Measurements from ENCODE around the gene CCDC183. TPM values are rescaled to one million over a fixed set of nuclear protein-coding genes. Genes with fewer than 3 reads are reported as not detected.
A peak's percentile ranks its signal among the peaks of the same experiment; 100 is the strongest.

CCDC183 gene
- total RNA-seq, 4 donors from 2014 or later: 2.0 TPM; not detected in 2

DNA sequence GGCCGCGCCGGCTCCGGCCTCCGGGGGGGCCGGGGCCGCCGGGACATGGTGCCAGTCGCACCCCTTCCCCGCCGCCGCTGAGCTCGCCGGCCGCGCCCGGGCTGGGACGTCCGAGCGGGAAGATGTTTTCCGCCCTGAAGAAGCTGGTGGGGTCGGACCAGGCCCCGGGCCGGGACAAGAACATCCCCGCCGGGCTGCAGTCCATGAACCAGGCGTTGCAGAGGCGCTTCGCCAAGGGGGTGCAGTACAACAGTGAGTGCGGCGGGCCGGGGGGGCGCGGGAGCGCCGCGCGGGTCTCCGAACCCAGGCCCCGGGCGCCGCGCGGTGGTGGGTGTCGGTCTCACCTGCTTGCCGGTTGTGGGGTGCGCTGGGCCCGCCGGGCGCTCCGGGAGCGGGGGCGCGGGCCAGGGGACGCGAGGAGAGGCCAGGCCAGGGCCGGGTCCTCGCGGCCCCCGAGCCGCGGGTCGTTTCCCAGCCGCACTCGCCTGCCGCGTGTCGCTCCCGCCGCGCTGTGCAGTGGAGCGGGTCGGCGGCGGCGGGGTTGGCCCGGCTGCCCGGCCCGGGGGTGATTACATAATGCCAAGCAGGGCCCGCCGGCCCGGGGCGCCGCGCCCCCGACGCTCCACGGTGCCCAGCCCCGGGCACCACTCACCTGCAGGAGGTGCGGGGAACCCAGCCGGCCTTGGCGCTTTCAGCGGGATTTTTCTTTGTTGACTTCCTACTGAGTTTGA, 12.1 kb downstream of the CCDC183 start:
- TF ChIP-seq CTCF (IDR thresholded peaks at IDR 0.05) (no peak), POLR2A (IDR thresholded peaks at IDR 0.05) (no peak)
- intact Hi-C loops (cut with DNase I; ENCODE audit: low total_unique reads): no loop called here
- H3K4me1 ChIP-seq: peaks cover 0 to 15% of the 10 kb centered on the region in 2 donors
- peak overlapping the region; percentile 81 to 94 for H3K4me3 ChIP-seq
- H3K27me3 ChIP-seq: no peaks in the 10 kb centered on the region
- no peaks in the 10 kb centered on the region for H3K36me3 ChIP-seq
- H3K9me3 ChIP-seq: no peaks in the 10 kb centered on the region
- no peak for DNase-seq
- peak overlapping the region; percentile 85 to 89 for H3K27ac ChIP-seq

DNA sequence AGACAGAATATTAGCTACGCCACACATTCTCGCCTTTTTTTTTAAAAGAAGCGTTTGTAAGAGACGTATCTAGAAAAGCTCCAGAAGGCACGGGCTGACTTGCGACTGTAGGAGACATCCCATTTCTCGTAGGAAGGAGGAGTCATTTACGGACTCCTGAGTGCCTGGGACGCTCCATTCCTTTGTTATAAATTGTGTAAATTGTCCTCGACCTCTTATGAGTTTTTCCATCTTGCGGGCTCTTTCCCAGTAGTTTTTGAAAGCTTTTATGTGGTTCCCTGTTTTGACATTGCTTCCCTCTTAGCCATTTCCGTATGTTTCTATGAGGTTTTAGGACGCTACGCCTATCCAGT, 12.6 kb downstream of the CCDC183 start:
- Histone ChIP-seq H3K27me3 (no peaks in the 10 kb centered on the region), H3K27ac (no peak overlapping the region), H3K4me1 (peaks cover 0 to 15% of the 10 kb centered on the region in 2 donors), H3K9me3 (no peaks in the 10 kb centered on the region), H3K4me3 (peak overlapping the region; percentile 81 to 94), H3K36me3 (no peaks in the 10 kb centered on the region)
- intact Hi-C loops (cut with DNase I; ENCODE audit: low total_unique reads): no loop called here
- TF ChIP-seq POLR2A (IDR thresholded peaks at IDR 0.05): no peak
- TF ChIP-seq CTCF (IDR thresholded peaks at IDR 0.05): no peak
- DNase-seq: no peak

- H3K9me3 ChIP-seq: no peaks in the 10 kb centered on the region
- H3K27ac ChIP-seq: no peak overlapping the region
- no peaks in the 10 kb centered on the region for H3K36me3 ChIP-seq
- no peak overlapping the region for H3K4me3 ChIP-seq
- no peaks in the 10 kb centered on the region for H3K27me3 ChIP-seq
- no peak for DNase-seq
- peaks cover 0 to 3% of the 10 kb centered on the region in 2 donors for H3K4me1 ChIP-seq
- intact Hi-C loops (cut with DNase I; ENCODE audit: low total_unique reads): no loop called here
- TF ChIP-seq POLR2A (IDR thresholded peaks at IDR 0.05) (no peak), CTCF (IDR thresholded peaks at IDR 0.05) (no peak)
Observed at GRCh38 chr9:136814725-136815421, 18.7 kb downstream of the CCDC183 start.

GRCh38 chr9:136815422-136815782, 19.3 kb downstream of the CCDC183 start:
- H3K4me3 ChIP-seq: no peak overlapping the region
- H3K9me3 ChIP-seq: no peaks in the 10 kb centered on the region
- H3K4me1 ChIP-seq: no peaks in the 10 kb centered on the region
- TF ChIP-seq POLR2A (IDR thresholded peaks at IDR 0.05): no peak
- TF ChIP-seq CTCF (IDR thresholded peaks at IDR 0.05): no peak
- no peak overlapping the region for H3K27ac ChIP-seq
- no peak for DNase-seq
- intact Hi-C loops (cut with DNase I; ENCODE audit: low total_unique reads): no loop called here
- no peaks in the 10 kb centered on the region for H3K36me3 ChIP-seq
- H3K27me3 ChIP-seq: no peaks in the 10 kb centered on the region

All from uterus (tissue), 4 donors.